ENCODE results near the gene BRSK2. TPM values are rescaled to one million over a fixed set of nuclear protein-coding genes. Genes with fewer than 3 reads are reported as not detected.

Gene BRSK2
- total RNA-seq, 1 experiment from 2014 or later: 2.5 TPM

DNA sequence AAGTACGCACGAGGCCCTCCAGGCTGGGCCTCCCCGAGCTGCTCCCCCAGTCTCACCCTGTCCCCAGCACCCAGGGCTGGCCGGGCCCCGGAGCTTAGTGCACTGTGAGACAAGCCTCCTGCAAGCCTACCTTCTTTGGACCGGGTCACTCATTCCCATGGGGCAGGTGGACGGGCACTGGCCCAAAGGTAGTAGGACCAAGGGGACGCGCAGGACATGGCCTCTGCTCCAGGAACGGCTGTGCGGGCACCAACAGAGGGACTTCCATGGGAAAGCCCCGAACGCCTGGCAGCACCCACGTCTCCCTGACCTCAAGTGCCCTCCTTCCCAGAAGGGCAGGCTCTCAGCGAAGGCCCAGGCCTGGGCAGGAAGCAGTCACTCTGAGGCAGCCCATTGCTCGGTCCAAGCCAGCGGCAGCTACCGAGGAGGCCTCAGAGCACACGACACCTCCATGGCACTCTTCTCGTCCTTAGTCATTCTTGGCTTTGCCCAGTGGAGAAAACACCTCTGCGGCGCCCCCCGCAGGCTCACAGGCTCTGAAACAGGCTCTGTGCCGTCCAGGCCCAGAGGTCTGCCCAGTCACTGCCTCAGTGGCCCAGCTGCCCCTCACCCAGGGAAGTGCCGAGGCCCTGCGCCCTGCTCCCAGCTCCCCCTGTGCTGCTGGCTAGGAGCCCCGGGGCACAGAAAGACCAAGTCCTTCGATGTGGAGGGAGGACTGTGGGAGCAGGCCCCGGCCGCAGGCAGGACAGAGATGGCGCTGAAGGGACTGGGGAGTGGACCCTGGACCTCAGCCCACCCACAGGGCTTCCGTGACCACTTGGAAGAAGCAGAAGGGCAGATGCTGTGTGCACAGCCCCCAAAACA lies 93.1 kb downstream of the BRSK2 start:
- DNase-seq (ENCODE audit: low spot score): no peak

DNA sequence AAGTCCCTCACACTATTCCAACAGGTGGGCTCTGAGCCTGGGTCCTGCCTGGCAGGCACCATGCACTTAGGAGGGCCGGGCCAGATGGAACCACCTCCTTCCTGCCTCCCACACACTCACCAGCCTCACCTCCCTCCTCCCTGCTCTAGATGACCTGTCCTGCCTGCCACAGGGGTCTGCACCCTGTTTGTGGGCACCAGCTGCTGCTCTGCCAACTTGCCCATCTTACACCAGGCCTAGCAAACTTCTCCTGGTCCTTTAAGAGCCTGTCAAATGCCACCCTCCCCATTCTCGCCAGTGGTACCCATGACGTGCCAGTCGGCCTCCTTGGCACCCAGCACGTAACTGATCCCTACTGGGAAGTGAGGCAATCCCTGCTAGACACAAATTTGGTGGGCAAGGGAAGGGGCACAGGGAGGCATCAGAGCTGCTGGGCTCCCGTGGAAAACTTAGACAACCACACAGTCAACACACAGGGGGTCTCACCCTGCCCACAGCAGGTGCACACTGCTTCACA lies 93.8 kb downstream of the BRSK2 start:
- DNase-seq (ENCODE audit: low spot score): no peak

DNA sequence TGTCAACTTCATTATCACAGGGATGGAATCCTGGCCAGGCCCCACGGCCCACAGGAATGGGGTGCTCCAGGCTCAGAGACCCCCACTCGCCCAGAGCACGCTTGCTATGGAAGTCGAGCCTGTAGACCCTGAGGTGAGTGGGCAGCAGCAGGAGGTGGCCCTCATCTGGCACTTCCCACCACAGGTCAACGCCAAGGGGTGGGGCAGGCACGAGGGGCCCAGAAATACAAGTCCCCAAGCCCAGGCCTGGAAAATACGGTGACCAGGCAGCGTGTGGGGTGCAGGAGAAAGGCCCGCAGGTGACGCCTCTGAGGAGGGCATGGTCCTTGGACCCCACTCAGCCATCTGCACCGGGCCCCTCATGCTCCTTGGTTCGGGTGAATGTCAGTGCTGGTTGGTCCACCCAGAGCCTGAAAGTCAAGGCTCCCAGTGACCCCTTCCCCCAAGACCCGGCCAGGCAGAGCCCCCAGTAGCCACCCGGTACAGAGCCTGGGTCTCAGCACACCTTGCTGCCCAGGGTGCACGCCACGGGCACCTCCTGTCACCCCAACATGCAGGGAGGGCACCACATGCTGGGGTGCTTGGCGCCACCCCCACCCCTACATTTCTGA lies 94.4 kb downstream of the BRSK2 start:
- DNase-seq (ENCODE audit: low spot score): no peak

DNA sequence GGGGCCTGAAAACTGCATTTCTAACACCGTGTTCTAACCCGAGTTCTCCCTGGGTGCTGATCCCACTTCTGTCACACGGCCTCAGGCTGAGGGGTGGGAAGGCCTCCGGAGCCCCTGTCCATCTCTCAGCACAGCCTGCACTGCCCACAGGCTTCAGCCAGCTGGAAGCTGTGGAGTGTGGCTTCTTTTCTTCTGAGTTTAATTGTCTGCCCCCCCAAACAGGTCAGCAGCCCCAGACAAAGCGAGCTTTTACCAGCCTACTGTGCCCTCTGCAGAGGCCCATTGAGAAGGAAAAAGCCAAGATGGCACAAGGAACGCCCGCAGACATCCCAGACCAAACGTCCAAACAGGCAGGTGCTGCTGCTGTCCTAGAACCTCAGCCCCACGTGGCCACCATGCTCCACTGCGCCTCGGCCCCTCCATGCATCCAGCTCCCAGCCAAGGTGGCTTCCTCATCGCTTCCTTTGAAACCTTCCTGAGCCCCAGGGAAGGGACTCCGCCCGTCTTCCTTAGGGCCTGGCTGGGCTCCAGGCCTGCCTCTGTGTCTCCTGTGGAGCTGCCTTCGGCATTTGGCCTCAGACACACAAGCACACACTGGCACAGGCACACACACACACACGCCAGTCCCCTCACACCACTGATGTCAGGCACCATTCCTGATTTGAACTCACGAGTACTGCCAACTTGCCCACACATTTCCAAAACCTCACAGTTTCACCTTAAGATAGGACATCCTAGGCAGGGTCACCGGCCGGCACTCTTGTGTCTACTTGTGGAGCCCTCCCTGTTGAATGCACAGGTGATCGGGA lies 95.2 kb downstream of the BRSK2 start:
- DNase-seq (ENCODE audit: low spot score): no peak

DNA sequence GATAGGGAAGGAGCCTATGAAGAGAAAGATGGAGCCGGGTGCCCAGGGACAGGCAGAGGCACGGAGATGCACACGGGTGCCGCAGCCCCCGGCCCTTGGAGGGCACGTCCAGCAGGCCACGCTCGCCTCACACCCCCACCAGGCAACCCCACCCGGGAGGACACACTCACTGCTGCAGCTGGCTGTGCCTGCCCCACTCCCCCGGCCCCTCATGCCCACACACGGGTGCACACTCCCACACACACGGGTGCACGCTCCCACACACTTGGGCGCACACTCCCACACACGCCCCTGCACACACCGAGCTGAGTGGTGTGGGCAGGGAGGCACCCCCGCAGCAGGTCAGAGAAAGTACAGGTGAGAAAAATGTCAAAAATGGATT lies 95.8 kb downstream of the BRSK2 start:
- no peak for DNase-seq (ENCODE audit: low spot score)

DNA sequence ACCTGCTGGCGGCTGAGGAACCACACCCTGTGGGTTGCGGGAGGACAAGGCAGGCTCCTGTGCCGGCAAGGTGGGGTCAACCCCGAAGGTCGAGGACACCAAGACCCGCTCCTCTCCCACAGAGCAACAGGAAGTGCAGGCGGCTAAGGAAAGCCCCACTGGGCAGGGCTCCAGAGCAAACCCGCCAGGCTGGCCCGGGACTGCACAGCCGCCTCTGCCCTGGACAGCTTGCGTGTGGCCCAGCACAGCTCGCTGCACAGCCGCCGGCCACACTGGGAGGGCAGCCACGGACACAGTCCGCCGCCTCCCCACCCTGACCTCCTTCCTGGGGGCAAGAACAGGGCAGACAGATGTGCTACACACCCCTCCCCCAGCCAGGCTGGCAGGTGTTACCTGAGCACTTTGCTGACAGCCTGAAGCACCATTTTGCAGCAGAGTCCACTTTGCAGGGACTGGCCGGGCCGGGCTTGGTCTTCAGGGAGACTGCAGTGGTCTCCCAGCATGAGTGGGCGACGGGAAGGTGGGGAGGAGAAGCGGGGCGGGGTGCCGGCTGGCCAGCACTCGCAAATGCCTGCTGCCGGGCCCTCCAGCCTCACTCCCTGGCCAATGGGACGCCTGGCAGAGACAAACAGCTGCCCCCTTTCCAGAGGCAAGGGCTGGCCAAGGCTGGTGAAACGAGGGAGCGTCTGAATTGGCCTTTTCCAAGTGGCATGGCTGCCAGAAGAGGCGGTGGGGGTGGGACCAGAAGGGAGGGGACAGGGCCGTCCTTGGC lies 96.5 kb downstream of the BRSK2 start, which contains the start of gene MOB2:
TSS of gene MOB2 (minus strand) at position 726 of the 772 bp plus-strand sequence. CDS start at position 503, 223 bp downstream.
- no peak for DNase-seq (ENCODE audit: low spot score)

DNA sequence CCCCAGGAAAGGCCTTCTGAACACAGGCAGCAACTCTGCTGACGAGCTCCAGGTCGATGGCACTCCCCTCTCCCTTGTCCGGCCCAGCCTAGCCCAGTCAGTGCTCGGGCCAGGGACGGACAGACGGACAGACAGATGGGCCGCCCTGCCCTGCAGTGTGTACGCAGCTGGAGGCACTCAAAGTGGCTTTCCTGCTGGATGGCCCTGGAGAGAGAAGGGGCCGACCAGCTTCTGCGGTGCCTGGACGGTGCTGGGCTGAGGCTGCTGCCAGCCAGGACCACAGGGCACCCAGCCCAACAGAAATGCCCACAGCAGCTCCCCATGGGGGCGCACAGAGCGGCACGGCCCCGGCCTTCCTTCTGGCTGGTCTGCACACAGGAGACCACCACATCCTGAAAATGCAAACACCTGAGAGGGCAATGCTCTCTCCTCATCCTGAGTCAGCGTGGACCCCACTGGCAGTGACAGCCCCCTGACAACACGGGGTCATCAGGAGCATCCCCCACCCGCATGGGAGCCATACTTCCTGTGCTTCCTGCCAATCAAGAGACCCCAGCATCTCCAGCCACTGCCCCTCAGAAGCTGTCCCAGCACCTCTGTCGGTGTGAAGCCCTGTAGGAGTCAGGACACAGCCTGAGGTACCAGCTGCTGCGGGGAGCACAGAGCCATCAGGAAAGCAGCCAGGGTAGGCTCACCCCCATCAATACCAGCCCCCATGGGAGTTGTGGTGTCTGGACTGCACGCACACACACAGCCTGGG lies 97.5 kb downstream of the BRSK2 start:
- DNase-seq (ENCODE audit: low spot score): no peak

DNA sequence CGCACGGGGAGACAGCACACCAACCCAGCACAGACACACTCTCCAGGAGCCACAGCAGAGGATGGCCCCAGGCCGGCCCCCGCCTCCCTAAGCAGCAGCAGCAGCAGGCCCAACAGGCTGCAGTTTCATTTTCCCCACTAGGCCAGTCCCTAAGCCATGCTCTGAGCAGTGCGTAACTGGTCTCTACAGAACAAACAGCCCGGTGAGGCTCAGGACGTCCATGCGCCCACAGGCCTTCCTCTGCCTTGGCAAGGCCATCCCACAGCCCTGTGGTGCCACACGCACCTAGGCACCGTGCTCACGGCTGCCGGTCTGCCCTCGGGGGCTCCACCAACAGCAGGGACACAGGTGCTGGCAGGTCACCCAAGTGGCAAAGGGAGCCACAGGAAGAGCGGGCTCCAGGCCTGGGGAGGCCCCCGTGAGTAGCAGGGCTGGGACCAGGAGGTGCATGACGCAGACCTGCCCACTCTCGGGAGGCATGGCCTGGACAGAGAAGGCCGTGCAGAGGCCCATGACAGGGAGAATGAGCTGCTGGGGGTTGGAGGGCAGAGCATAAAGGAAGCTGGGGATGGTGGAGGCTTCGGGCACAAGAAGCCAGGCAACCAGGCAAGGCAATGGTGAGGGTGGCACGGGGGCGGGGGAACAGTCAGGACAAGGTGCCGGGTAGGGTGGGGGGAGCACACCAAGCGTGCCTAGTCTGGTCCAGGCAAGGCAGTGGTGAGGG lies 98.3 kb downstream of the BRSK2 start:
- no peak for DNase-seq (ENCODE audit: low spot score)

DNA sequence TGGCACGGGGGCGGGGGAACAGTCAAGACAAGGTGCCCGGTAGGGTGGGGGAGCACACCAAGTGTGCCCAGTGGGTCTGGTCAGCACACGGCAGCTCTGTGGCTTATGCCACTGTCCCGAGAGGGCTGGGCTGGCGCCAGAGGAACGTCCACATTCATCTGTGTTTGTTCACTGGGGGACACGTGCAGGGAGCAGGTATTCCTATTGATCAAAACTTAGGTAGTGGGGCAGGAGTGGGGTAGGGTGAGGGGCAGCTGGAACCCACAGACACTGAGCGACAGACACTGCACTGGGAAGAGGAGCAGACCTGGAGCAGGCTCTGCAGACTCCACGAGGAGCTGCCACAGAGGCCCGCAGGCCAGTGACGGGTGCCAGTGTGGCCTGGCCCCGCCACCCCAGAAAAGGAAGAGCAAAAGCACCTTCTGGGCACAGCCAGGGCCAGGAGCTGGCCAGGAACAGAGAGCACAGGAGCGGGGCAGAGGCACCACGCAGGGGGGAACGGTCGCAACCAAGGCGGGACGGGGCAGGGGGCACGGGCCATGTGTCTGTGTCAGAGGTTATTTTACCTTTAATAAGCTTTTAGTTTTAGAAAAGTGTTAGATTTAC lies 98.9 kb downstream of the BRSK2 start:
- no peak for DNase-seq (ENCODE audit: low spot score)

DNA sequence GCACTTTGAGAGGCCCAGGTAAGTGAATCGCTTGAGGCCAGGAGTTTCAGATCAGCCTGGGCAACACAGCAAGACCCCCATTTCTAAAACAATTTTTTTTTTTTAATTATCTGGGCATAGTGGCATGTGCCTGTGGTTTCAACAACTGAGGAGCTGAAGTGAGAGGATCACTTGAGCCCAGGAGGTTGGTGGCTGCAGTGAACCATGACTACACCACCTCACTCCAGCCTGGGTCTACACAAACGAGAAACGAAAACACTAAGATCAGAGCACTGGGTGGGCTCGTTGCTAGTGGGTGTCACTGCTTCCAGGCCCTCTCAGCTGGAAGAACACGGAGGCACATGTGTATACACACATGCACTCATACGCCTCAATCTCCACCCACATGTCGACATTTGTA lies 100.9 kb downstream of the BRSK2 start:
- DNase-seq (ENCODE audit: low spot score): no peak

DNA sequence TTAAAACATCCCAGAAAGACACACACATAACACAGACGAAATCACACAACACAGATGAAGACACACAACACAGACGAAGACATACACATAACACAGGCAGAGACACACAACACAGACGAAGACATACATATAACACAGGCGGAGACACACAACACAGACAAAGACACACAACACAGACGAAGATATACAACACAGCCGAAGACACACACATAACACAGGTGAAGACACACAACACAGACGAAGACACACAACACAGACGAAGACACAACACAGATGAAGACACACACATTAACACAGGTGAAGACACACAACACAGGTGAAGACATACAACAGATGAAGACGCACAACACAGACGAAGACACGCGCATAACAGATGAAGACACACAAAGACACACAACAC lies 101.6 kb downstream of the BRSK2 start:
- no peak for DNase-seq (ENCODE audit: low spot score)

DNA sequence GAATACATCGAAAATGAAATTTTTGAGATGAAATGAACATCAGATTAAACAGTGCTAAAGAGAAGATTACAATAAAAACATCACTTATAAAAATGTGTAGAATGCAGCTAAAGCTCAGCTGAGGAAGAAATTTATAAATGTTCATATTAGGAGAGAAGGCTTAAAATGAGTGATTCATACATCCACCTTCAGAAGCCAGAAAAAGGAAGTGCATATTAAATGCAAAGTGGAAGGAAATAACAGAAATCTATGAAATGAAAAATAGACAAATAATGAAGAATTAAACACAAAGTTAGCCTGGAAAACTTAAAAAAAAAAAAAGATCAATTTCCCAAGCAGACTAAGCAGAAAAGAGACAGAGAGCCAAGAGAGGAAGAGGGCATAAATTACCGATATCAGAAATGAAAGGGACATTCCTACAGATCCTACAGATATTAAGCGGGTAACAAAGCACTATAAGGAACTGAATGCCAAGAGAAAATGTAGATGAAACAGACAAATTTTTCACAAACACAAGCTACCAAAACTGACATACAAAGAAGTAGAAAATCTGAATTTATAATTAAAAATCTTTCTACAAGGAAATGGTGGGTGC lies 104.0 kb downstream of the BRSK2 start:
- DNase-seq (ENCODE audit: low spot score): no peak

DNA sequence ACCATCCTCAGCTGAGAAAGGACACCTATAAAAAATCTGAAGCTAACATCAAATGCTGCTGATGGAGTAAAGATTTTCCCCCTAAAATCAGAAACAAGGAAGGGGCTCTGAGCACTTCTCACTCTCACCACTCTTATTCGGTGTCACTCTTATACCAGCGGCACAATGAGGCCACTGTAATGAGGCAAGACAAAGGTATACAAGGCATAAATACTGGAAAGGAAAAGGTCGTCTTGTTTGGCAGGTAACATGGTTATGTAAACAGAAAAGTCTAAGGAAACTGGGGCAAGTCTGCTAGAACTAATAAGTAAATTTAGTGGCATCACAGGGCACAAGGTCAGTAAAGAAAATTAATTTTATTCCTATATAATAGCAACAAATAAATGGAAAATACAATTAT lies 104.9 kb downstream of the BRSK2 start:
- no peak for DNase-seq (ENCODE audit: low spot score)

DNA sequence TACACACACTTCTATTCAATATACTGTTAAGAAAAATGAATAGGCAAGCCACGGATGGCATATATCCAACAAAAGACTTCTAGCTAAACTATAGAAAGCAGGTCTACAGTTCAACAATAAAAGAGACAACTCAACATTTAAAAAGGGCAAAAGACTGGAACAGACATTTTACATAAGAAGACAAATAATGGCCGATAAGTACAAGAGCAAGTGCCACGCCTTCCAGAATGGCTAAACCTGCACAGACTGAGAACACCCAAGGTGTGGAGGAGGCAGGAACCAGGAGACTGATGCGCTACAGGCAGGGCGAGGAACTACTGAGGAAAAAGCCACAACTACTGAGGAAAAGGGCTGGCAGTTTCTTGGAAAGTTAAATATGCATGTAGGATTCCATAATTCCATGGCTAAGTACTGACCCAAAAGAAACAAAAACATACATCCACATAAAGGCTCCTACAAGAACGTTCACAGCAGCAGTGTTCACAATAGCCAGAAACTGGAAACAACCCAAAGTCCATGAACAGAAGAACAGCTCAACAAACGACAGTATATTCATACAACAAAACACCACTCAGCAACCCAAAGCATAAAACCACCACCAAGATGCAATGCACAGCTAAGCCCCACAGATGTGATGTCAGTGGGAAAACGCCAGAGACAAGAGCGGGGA lies 106.5 kb downstream of the BRSK2 start:
- no peak for DNase-seq (ENCODE audit: low spot score)

DNA sequence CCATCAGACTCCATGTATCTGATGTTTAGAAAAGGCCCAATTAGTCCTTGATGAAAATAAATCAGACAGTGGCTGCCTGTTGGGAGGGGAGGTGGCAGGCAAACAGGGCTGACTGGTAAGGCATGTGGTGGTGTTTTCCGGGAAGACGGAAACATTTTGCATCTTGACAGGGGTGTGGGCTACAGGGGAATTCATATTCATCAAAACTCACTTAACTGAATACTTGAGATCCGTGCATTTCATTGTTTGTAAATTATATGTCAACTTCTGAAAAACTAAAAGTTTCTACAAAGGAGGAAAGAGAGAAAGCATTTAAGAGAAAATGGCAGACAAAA lies 107.0 kb downstream of the BRSK2 start:
- no peak for DNase-seq (ENCODE audit: low spot score)

DNA sequence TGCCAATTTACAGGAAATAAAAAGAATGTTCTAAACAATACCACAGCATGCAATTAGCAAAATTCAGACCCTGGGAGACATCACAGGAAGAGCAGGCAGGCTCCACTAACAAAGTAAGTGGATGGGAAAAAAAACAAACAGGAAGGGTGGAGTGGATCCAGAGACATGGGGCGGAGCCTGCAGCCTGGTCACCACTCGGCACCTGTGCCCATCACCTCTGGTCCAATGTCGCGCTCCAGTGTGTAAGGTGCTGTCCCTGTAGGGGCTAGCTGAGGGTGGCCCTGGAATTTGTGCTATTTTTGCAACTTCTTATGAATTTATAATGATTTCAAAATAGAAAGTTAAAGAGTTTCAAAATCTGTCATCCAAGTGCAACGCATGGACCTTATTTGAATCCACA lies 107.9 kb downstream of the BRSK2 start:
- DNase-seq (ENCODE audit: low spot score): no peak

DNA sequence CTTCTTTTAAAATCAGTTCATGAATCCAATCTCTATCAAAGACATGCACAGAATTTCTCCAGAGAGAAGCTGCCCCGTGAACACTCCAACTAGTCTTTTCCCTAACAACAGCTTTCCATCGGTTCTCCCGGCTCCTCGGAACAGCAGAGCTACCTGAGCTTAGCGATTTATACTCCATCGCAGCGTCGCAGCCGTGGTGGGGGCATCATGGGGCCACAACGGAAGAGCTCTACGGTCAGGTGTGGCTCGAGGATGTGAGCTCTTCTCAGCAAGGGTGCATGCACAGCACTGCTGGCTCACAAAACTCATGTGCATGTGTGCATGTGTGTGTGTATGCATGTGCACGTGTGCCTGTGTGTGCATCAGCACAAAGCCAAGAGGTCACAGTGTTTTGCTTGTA lies 108.5 kb downstream of the BRSK2 start:
- no peak for DNase-seq (ENCODE audit: low spot score)

DNA sequence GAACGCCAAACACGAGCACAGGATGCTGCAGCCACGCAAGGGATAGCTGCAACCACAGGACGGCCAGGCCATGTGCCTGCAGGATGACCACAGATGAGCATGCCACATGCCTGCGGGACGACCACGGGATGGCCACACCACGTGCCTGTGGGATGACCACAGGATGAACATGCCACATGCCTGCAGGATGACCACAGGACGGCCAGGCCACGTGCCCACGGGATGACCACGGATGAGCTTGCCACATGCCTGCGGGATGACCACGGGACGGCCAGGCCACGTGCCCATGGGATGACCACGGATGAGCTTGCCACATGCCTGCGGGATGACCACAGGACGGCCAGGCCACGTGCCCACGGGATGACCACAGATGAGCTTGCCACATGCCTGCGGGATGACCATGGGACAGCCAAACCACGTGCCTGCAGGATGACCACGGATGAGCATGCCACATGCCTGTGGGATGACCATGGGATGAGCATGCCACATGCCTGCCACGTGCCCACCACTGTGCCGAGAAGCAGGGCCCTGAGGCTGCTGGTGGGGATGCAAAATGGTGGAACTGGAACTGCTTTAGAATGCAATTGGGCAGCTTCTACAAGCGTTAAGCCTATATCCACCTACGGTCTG lies 109.6 kb downstream of the BRSK2 start:
- DNase-seq (ENCODE audit: low spot score): no peak

Measured in H4 (cell line).